Heart left ventricle (tissue), 13 donors: Measurements from ENCODE around the gene HOXD12.

Source experiments
- CTCF ChIP-seq, 12 donors: fragments of 200-600 bp; sonication (generic) in 4 of 12; IDR thresholded peaks; one replicate each; pipeline versions ENCODE4 v1.5.0 to v1.8.0; 2018 to 2022; ENCODE audit warnings: antibody characterized with exemption in 12 of 12, mild to moderate bottlenecking in 5 of 12
- POLR2A ChIP-seq, 2 donors: fragments of 450-650 bp; IDR thresholded peaks; one replicate each; pipeline ENCODE4 v1.6.1; 2017; ENCODE audit warnings: antibody characterized with exemption in 2 of 2, mild to moderate bottlenecking in 2 of 2, moderate library complexity in 2 of 2
- donor health status: ischemic (EF 13 %, LVEDD 7.1; RV severe dilation, severe dysfunction).
- donor health status: DM: no; HTN: yes; CAD: no.
- donor health status: DM: no; HTN: no; CAD: no.
- donor health status: ischemic (EF 25% LVEDD 6.9; RV normal size, moderate dysfunction).
- donor health status: ischemic (EF 25% LVEDD 5.7; RV mildly dilated, moderate dysfunction).
- donor health status: ischemic (EF 35%, LVEDD 5.7; RV mildly dilated, moderate dysfunction).
- donor health status: nonischemic (EF 11% LVEDD 7.7; RV severe dilation, severe dysfunction).
- donor health status: DM: yes; HTN: yes; CAD: no.
- donor health status: PGD.
- donor health status: ischemic (EF 29% LVEDD 5.4; RV normal size, mild dysfunction).
- donor health status: nonischemic (EF 23%, LVEDD 6.1; RV moderate dilation, normal function).

GRCh38 chr2:176085120-176085788 lies 14.3 kb upstream of the HOXD12 start:
- no peak for TF ChIP-seq CTCF (IDR thresholded peaks at IDR 0.05)
- TF ChIP-seq POLR2A (IDR thresholded peaks at IDR 0.05) = no peak
